ENCODE measurements around the gene ITPR1. TPM values are rescaled to one million over a fixed set of nuclear protein-coding genes. Genes with fewer than 3 reads are reported as not detected.
A peak's percentile ranks its signal among the peaks of the same experiment; 100 is the strongest.
"Not testable (repeated sequence)": the region's sequence is repeated elsewhere in the genome, so short reads cannot be mapped to it uniquely, and the experiment has no call there.

Gene ITPR1
- total RNA-seq, 1 donor from 2014 or later, result 22.6 TPM

DNA sequence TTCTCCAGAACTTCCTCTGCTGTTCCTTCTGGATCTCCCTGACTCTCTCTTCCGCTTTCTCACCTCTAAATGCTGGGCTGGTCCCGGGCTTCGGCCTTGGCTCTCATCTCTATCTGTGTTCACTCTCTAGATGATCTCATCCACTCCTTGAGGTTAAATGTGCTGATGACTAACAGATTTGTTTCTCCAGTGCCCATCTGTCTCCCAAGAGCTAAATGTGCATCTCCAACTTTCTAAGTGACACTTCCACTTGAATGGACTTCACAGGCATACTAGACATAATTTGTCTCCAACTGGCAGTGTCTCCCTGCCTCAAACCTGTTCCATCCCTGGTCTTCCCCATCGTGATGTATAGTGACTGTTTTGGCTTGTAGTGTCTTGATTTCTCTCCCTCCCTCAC, 95.3 kb downstream of the ITPR1 start:
- DNase-seq (ENCODE audit: low read depth in 2 of 2), result peak in 1 of 2 donors; percentile 41

DNA sequence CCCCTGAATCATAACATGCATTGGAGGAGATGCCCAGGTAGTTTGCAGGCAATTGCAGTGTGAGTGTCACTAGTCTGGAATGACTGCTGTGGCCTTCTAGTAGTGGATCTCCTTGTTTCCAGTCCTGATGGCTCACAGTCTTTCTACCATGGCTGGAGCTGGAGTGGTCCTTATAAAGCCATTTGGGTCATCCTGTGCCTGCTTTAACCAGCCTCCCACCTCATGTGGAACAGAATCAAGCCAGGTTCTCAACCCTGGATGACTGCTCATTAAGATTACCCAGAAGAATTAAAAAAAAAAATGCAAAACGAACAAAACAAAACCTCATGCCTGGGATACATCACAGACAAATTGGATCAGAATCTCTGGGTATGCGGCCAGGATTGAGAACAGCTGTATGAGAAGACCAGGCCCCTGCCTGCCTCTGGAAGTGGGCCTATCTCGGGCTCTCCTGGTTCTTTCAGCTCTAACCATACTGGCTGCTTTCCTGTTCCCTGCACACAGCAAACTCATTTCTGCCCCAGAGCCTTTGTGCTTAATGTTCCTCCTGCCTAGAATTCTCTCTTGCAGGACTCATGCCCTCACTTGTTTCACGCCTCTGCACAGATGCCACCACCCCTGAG, 96.4 kb downstream of the ITPR1 start:
- no peak for DNase-seq (ENCODE audit: low read depth in 2 of 2)

DNA sequence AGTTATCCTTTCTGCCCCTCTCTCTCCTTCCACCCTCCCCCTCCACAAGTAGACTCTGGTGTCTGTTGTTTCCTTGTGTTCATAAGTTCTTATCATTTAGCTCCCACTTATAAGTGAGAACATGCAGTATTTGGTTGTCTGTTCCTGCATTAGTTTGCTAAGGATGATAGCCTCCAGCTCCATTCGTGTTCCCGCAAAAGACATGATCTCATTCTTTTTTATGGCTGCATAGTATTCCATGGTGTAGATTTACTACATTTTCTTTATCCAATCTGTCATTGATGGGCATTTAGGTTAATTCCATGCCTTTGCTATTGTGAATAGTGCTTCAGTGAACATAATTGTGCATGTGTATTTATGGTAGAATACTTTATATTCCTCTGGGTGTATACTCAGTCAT, 97.7 kb downstream of the ITPR1 start:
- not testable (repeated sequence) for DNase-seq (ENCODE audit: low read depth in 2 of 2)

DNA sequence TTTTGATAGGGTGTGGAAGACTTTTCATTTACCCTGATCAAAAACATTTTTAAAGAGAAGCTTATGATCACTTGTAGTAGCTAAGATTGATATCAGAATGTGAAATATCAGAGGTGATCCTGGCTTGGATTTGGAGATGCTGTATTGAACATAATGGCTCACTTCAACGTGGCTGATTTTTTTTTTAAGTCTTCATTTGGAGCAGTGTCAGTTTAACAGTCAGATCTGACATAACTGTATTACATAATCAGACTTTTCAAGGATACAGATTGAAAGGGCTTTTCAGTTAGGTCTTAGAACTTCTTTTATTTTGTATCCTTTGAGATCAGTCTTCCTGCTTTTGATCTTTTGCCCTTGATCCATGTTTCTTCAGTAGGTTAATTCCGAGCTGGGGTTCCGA, 98.5 kb downstream of the ITPR1 start:
- DNase-seq (ENCODE audit: low read depth in 2 of 2), result no peak

- no peak for DNase-seq (ENCODE audit: low read depth in 2 of 2)
These were observed 99.9 kb downstream of the ITPR1 start for GRCh38 chr3:4593014-4593413.

DNA sequence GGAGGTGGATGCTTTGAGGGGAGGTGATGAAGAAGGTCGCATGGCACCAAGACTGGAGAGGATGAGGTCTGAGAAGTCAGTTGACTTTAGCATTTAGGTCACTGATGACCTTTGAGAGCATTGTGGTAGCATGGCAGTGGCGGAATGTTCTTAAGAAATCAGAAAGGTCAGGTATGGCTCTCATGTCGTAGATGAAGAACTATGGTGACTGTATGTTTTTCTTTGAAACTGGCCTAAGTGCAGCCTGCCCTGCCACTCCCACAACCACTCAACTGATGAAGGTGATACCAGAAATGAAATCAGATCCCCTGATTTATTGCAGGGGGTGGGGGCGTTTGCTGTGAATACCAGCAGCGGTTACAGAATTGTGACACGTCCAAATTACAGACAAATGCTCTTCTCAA, 102.6 kb downstream of the ITPR1 start:
- no peak for DNase-seq (ENCODE audit: low read depth in 2 of 2)

GRCh38 chr3:4596612-4597011, 103.5 kb downstream of the ITPR1 start:
- no peak for DNase-seq (ENCODE audit: low read depth in 2 of 2)

DNA sequence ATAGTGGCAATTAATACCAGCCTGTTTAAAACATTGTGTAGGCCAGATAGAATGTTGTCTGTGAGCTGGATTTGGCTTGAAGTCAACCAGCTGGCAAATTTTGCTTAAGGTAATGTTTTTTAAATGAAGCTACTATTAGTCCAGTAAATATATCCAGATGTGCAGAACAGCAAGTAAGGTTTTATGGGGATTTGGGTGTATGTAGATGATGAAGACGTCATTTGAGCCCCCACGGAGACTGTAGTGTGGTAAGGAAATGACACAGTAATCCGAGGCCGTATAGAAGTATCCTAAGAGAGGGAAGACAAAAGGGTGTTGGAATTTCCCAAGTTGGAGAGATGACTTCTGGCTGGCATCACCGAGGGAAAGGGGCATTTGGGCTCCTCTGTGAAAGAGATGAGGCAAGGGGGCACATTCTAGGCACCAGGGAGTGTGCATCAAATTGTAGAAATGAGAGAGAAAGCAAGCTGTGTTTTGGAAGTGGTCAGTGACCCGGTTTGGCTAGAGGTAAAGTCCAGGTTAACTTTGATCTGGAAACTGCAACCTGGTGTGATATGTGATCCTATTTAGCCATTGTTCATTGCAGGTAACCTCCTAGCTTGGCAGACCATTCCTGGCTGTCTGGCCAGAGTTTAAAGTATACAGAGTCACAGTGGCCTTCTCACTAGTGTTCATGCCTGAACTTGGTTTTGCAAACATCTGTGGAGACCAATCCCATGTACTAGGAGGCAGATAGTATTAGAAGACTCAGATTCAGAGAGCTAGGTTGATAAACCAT, 104.2 kb downstream of the ITPR1 start:
- DNase-seq (ENCODE audit: low read depth in 2 of 2), result no peak

- DNase-seq (ENCODE audit: low read depth in 2 of 2), result not testable (repeated sequence)
These were observed 105.1 kb downstream of the ITPR1 start for GRCh38 chr3:4598232-4598631.

DNA sequence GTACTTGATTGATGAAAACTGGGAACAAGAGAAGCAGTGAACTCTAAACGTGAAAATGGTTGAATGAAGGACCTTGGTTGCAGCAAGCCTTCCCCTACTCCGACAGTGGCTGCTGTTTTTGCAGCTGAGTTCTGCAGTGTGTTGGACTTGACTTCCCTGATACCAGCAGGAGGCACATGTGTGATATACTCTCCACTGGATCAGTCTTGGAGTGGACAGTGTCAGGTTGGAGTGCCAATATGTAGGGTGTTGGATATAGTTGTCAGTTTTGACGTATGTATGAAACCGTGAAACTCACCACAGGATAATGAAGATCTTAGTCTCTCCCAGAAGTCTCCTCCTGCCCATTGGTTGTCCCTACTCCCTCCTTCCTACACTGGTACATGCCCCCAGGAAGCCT, 106.5 kb downstream of the ITPR1 start:
- DNase-seq (ENCODE audit: low read depth in 2 of 2), result no peak

GRCh38 chr3:4600493-4600892, 107.3 kb downstream of the ITPR1 start:
- no peak for DNase-seq (ENCODE audit: low read depth in 2 of 2)

DNA sequence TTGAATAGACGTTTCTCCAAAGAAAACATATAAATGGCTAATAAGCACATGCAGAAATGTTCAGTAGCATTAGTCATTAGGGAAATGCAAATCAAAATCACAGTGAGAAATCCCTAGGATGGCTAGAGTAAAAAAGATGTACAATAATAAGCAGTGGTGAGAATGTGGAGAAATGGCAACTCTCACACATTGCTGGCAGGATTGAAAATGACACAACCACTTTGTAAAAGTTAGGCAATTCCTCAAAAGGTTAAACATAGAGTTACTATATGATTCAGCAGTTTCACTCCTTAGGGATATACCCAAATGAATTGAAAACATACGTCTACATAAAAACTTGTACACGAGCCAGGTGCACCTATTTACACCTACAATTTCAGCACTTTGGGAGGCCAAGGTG, 108.7 kb downstream of the ITPR1 start:
- no peak for DNase-seq (ENCODE audit: low read depth in 2 of 2)

DNA sequence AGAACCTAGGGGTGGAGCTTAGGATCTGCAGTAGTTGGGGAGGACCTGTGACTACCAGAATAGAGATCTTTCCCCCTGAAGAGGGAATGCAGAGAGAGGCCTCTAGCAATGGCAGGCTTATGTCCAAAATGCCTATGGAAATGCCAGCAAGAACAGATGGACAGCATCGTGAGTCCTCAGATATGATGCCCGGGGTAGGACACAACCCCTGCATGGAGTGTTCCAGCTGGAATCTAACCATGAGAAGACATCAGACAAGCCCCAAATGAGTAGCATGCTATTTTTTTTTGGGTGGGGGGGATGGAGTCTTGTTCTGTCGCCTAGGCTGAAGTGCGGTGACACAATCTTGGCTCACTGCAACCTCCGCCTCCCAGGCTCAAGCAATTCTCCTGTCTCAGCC, 111.5 kb downstream of the ITPR1 start:
- DNase-seq (ENCODE audit: low read depth in 2 of 2), result no peak

GRCh38 chr3:4606911-4607310, 113.8 kb downstream of the ITPR1 start:
- DNase-seq (ENCODE audit: low read depth in 2 of 2), result no peak

DNA sequence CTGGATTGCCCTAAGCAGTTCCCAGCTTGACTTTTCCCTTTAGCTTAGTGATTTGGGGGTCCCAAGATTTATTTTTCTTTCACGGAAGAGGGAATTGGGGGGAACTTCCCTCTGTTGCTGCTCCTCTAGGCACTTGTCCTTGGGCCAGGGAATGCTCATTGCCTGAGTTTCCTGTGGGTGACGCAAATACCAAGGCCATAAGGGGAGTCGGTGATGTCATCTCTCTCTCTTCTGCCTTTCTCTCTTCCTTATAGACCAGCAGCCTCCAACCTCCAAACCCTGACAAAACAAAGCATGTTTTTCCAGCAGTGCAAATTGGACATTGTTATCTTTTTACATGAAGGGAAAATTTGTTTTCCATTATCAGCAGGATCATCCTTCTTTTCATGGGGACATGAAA, 120.2 kb downstream of the ITPR1 start:
- peak in 1 of 2 donors; percentile 29 for DNase-seq (ENCODE audit: low read depth in 2 of 2)

- no peak for DNase-seq (ENCODE audit: low read depth in 2 of 2)
These were observed 120.9 kb downstream of the ITPR1 start for GRCh38 chr3:4614070-4614469.

DNA sequence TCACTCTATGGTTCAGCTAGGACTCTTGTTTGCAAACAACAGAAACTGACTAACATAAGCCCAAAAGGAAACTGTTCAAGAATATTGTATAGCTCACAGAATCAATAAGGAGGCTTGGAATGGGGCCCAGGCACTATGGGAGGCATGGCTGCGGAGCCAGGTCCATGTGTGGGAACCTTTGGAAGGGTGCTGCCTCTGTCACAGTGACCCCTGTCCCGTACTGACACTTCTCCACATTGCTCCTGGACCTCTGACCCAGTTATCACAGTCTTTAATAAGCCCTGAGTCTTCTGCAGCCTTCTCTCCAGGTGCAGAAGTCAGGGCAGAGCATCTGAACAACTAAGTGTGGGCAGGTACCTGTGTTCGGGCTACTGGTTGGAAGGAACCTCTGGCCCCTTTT, 121.8 kb downstream of the ITPR1 start:
- DNase-seq (ENCODE audit: low read depth in 2 of 2), result no peak

GRCh38 chr3:4615750-4616149, 122.6 kb downstream of the ITPR1 start:
- DNase-seq (ENCODE audit: low read depth in 2 of 2), result peak in 1 of 2 donors; percentile 58

GRCh38 chr3:4623421-4623999, 130.4 kb downstream of the ITPR1 start:
- DNase-seq (ENCODE audit: low read depth in 2 of 2), result no peak

- no peak for DNase-seq (ENCODE audit: low read depth in 2 of 2)
These were observed 134.7 kb downstream of the ITPR1 start for GRCh38 chr3:4627651-4628375.

GRCh38 chr3:4629095-4630007, 136.2 kb downstream of the ITPR1 start:
- no peak for DNase-seq (ENCODE audit: low read depth in 2 of 2)

All from lung microvascular endothelial cell (primary cell).